Kidney (tissue), 14 donors: Measurements from ENCODE around the gene PEPD. TPM values are rescaled to one million over a fixed set of nuclear protein-coding genes. Genes with fewer than 3 reads are reported as not detected.

ENCODE experiments used
- DNase-seq, 5 donors: peaks; one replicate each; pipeline ENCODE4 v3.0.0-alpha.2; 2013 to 2020
- FAIRE-seq: peaks from 2 replicates; lab custom pipeline; 2012; peaks lifted over from hg19 to GRCh38; lab: Jason Lieb, UNC
- H3K27ac ChIP-seq, 2 donors: one replicate each; pipeline ENCODE4 v1.7.0; 2013; ENCODE audit warnings: low read depth in 2 of 2, low read length in 2 of 2, inconsistent platforms in 1 of 2
- H3K27me3 ChIP-seq: one replicate; pipeline ENCODE4 v1.7.1; 2013; ENCODE audit warnings: low read length, inconsistent platforms; ENCODE audit not compliant: control insufficient read depth, insufficient read depth
- H3K36me3 ChIP-seq, 3 donors: one replicate each; pipeline versions ENCODE4 v1.7.0 to v1.7.1; 2013; ENCODE audit warnings: low read length in 3 of 3, control low read depth in 1 of 3, inconsistent platforms in 1 of 3; ENCODE audit not compliant: insufficient read depth in 3 of 3, control insufficient read depth in 2 of 3
- H3K4me1 ChIP-seq, 3 donors: one replicate each; pipeline versions ENCODE4 v1.7.0 to v1.7.1; 2013; ENCODE audit warnings: low read length in 3 of 3, inconsistent platforms in 1 of 3, low read depth in 1 of 3; ENCODE audit not compliant: control insufficient read depth in 2 of 3, insufficient read depth in 2 of 3
- H3K4me3 ChIP-seq, 3 donors: one replicate each; pipeline versions ENCODE4 v1.7.0 to v1.8.1; 2013; ENCODE audit warnings: low read length in 3 of 3, control low read depth in 1 of 3, inconsistent platforms in 1 of 3
- H3K9ac ChIP-seq, 3 donors: one replicate each; pipeline versions ENCODE4 v1.7.0 to v1.7.1; 2013; ENCODE audit warnings: low read length in 3 of 3, control low read depth in 1 of 3, inconsistent platforms in 1 of 3
- H3K9me3 ChIP-seq, 3 donors: one replicate each; pipeline versions ENCODE4 v1.7.0 to v1.7.1; 2013; ENCODE audit warnings: low read length in 3 of 3, control low read depth in 1 of 3, inconsistent platforms in 1 of 3; ENCODE audit not compliant: control insufficient read depth in 2 of 3, insufficient read depth in 1 of 3
- intact Hi-C: fragments of 100-400 bp; cut with DNase I; formaldehyde crosslinking; loops from one replicate; pipeline ENCODE4 v1.11.1; 2022
- polyA plus RNA-seq: library from polyadenylated mRNA; stranded (reverse); fragments of 350-450 nt; fragmentation: Illumina TruSeq; extraction: RNeasy Lipid Tissue Mini Kit (QIAGEN cat#74804); gene quantifications from one replicate; pipeline ENCODE4 v1.2.3, GENCODE V29; 2014; ENCODE audit warnings: low read depth, low replicate concordance; ENCODE audit not compliant: insufficient read depth
- total RNA-seq: library from RNA; stranded (reverse); fragmentation: NEBNext Ultra II Directional; extraction: Animal tissue kit (Norgen Biotek cat#: 25700); gene quantifications from one replicate; pipeline ENCODE4 v1.2.1, GENCODE V29; 2021
- TF ChIP-seq, protein P1 (sequence below): IDR thresholded peaks from 3 replicates; pipeline ENCODE4 v1.5.1; 2012; ENCODE audit warnings: mild to moderate bottlenecking, moderate library complexity, borderline replicate concordance; ENCODE audit not compliant: insufficient read depth; ENCODE audit errors: extremely low read depth
- donor health status: control.
- donor health status: control.
- donor health status: control.
- donor health status: control.
- donor health status: control.
- donor health status: DM: yes; HTN: yes; CAD: no.
- donor health status: Normal renal cell carcinoma (clear cell type).

Gene PEPD
- total and polyA plus RNA-seq, 2 donors from 2014 or later: 71.4 to 402 TPM

DNA sequence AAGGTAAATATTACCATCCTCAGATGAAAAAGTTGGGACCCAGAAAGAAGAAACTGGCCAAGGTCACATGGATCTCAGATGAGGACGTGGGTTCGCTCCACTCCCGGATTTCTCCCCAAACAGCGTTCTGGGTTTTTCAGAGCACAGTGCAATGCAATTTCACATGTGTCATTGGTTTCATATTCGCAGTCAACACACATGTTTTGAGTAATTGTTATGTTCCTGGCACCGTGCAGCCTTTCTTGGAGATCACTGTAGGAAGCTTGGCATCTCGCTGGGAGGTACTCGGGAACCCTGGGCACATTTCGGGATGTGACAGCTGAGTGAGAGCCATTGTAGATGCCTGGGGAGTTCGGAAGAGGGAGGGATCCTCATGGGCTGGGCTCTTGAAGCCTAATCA, 174.3 kb downstream of the PEPD start:
- Histone ChIP-seq H3K4me3 (no peak overlapping the region), H3K9ac (no peak overlapping the region), H3K36me3 (no peaks in the 10 kb centered on the region), H3K27ac (no peak overlapping the region), H3K9me3 (no peaks in the 10 kb centered on the region), H3K27me3 (no peaks in the 10 kb centered on the region), H3K4me1 (no peaks in the 10 kb centered on the region)
- TF ChIP-seq, protein P1, sequence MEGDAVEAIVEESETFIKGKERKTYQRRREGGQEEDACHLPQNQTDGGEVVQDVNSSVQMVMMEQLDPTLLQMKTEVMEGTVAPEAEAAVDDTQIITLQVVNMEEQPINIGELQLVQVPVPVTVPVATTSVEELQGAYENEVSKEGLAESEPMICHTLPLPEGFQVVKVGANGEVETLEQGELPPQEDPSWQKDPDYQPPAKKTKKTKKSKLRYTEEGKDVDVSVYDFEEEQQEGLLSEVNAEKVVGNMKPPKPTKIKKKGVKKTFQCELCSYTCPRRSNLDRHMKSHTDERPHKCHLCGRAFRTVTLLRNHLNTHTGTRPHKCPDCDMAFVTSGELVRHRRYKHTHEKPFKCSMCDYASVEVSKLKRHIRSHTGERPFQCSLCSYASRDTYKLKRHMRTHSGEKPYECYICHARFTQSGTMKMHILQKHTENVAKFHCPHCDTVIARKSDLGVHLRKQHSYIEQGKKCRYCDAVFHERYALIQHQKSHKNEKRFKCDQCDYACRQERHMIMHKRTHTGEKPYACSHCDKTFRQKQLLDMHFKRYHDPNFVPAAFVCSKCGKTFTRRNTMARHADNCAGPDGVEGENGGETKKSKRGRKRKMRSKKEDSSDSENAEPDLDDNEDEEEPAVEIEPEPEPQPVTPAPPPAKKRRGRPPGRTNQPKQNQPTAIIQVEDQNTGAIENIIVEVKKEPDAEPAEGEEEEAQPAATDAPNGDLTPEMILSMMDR: no peak
- intact Hi-C loops: no loop called here
- DNase-seq (no peak), FAIRE-seq (no peak)

DNA sequence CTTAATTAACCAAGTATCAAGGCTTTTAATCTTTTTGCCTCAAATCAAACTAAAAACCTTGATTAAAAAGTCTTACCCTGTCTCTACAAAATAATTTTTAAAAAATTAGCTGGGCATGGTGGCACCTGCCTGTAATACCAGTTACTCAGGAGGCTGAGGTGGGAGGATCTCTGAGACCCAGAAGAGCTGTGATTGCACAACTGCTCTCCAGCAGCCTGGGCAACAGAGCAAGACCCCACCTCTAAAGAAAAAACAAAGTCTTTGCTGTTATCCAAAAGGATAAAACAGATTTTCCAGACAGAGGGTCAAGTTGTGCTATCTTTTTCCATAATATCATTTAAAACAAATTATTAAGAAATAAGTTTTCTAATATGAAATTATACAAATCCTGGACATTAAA, 174.9 kb downstream of the PEPD start:
- no peak for DNase-seq
- no peak for FAIRE-seq
- TF ChIP-seq, protein P1: no peak
- H3K9ac ChIP-seq: no peak overlapping the region
- H3K27ac ChIP-seq: no peak overlapping the region
- intact Hi-C loops: no loop called here
- H3K9me3 ChIP-seq: no peaks in the 10 kb centered on the region
- H3K4me1 ChIP-seq: no peaks in the 10 kb centered on the region
- no peaks in the 10 kb centered on the region for H3K27me3 ChIP-seq
- no peak overlapping the region for H3K4me3 ChIP-seq
- no peaks in the 10 kb centered on the region for H3K36me3 ChIP-seq

DNA sequence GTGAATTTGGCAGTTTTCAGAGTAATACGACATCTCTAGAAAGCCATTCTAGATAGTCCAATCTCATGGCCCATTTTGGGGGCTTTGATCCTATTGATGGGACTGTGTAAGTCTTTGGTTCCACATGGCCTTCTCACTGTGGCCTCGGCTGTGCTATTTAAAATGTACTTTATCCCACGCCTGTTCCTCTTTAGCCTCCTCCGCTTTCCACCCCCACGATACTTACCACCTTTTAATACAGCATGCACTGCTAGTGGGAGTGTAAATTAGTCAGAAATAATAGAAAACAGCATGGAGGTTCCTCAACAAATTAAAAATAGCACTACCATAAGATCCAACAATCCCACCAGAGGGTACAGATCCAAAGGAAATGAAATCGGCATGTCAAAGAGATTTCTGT, 176.4 kb downstream of the PEPD start:
- H3K36me3 ChIP-seq: no peaks in the 10 kb centered on the region
- H3K4me3 ChIP-seq: no peak overlapping the region
- no peak overlapping the region for H3K9ac ChIP-seq
- no peaks in the 10 kb centered on the region for H3K27me3 ChIP-seq
- H3K4me1 ChIP-seq: no peaks in the 10 kb centered on the region
- TF ChIP-seq, protein P1: no peak
- intact Hi-C loops: no loop called here
- no peak overlapping the region for H3K27ac ChIP-seq
- FAIRE-seq (no peak), DNase-seq (no peak)
- H3K9me3 ChIP-seq: no peaks in the 10 kb centered on the region

DNA sequence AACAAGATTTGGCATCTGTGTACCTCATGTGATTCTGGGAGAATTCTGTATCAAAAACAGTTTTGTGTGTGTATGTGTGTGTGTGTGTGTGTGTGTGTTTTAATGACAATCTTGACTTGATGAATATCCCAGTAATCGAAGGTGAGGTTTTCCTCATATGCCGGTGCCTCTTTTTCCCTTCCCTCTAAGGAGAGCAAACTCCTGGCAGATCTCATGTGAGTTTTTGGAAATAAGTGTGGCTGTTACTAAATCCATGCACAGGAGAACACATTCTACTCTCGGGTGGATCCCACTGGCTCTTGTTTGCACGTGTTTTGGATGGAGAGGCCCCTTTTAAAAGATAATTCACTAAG, 177.0 kb downstream of the PEPD start:
- no peaks in the 10 kb centered on the region for H3K9me3 ChIP-seq
- DNase-seq (no peak), FAIRE-seq (no peak)
- no peak overlapping the region for H3K27ac ChIP-seq
- TF ChIP-seq, protein P1: no peak
- no peak overlapping the region for H3K4me3 ChIP-seq
- H3K9ac ChIP-seq: no peak overlapping the region
- no peaks in the 10 kb centered on the region for H3K4me1 ChIP-seq
- intact Hi-C loops: no loop called here
- H3K27me3 ChIP-seq: no peaks in the 10 kb centered on the region
- H3K36me3 ChIP-seq: no peaks in the 10 kb centered on the region
